SJCRH30 (cell line): ENCODE data around the gene WDR7. TPM values are rescaled to one million over a fixed set of nuclear protein-coding genes. Genes with fewer than 3 reads are reported as not detected.
A peak's percentile ranks its signal among the peaks of the same experiment; 100 is the strongest.

Experiments
- DNase-seq, 2 experiments: peaks; one replicate each; pipeline ENCODE4 v3.0.0-alpha.2; 2015 to 2020
- H3K27ac ChIP-seq: fragments of 250-450 bp; sonication (Bioruptor Pico); 2 replicates; pipeline ENCODE4 v1.5.1; 2020; ENCODE audit warnings: mild to moderate bottlenecking, moderate library complexity
- H3K27me3 ChIP-seq: fragments of 250-450 bp; sonication (Bioruptor Pico); 2 replicates; pipeline ENCODE4 v1.5.1; 2020; ENCODE audit warnings: mild to moderate bottlenecking, moderate library complexity
- H3K36me3 ChIP-seq: fragments of 250-450 bp; sonication (Bioruptor Pico); 2 replicates; pipeline ENCODE4 v1.5.1; 2020; ENCODE audit warnings: mild to moderate bottlenecking, moderate library complexity
- H3K4me1 ChIP-seq: fragments of 250-450 bp; sonication (Bioruptor Pico); 2 replicates; pipeline ENCODE4 v1.5.1; 2020; ENCODE audit warnings: mild to moderate bottlenecking, moderate library complexity
- H3K4me3 ChIP-seq: fragments of 250-450 bp; sonication (Bioruptor Pico); 2 replicates; pipeline ENCODE4 v1.5.1; 2020; ENCODE audit warnings: mild to moderate bottlenecking, moderate library complexity
- H3K9me3 ChIP-seq: fragments of 250-450 bp; sonication (Bioruptor Pico); replicated peaks from 2 replicates; pipeline ENCODE4 v1.5.1; 2020; ENCODE audit warnings: mild to moderate bottlenecking, moderate library complexity
- total RNA-seq: library from RNA; depleted of rRNA; stranded (reverse); fragments of >200 nt; shearing (Covaris generic); gene quantifications from 2 replicates; pipeline ENCODE4 v1.2.3, GENCODE V29; 2014

WDR7 gene
- total RNA-seq, 1 experiment from 2014 or later, result 9.8 TPM

DNA sequence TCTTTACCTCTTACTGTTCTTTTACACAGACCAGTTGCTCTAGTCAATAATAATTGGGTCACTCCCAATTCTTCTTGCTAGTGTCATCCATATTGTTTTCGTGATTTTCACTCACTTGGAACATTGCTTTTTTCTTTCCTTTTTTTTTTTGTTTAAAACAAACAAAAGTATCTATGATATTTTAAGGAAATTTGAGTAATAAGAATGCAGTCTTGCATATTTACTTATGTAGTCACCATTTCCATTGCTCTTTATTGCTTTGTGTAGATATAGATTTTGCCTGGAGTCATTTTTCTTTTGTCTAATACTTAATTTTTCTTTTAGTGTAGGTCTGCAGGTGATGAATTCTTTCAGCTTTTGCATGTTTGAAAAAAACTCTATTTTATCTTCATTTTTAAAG lies 71.9 kb downstream of the WDR7 start:
- H3K9me3 ChIP-seq, result no peaks in the 10 kb centered on the region
- no peak overlapping the region for H3K27ac ChIP-seq
- H3K4me1 ChIP-seq, result no peaks in the 10 kb centered on the region
- no peaks in the 10 kb centered on the region for H3K27me3 ChIP-seq
- no peak for DNase-seq
- H3K4me3 ChIP-seq, result no peak overlapping the region
- H3K36me3 ChIP-seq, result no peaks in the 10 kb centered on the region

DNA sequence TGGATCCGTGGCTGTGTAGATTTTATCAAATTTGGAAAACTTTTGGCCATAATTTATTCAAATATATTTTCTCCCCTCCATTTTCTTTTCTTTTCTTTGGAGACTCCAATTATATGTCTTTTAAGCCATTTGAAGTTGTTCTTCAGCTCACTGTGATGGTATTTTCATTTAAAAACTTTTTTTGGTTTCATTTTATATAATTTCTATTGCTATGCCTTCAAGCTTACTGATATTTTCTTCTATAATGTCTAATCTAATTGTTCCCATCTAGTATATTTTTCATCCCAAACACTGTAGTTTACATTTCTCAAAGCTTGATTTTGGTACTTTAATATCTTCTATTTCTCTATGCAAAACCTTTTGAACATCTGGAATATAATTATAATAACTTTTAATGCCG lies 72.5 kb downstream of the WDR7 start:
- no peaks in the 10 kb centered on the region for H3K4me1 ChIP-seq
- no peak overlapping the region for H3K4me3 ChIP-seq
- H3K9me3 ChIP-seq, result no peaks in the 10 kb centered on the region
- H3K27ac ChIP-seq, result no peak overlapping the region
- no peaks in the 10 kb centered on the region for H3K27me3 ChIP-seq
- H3K36me3 ChIP-seq, result no peaks in the 10 kb centered on the region
- no peak for DNase-seq

DNA sequence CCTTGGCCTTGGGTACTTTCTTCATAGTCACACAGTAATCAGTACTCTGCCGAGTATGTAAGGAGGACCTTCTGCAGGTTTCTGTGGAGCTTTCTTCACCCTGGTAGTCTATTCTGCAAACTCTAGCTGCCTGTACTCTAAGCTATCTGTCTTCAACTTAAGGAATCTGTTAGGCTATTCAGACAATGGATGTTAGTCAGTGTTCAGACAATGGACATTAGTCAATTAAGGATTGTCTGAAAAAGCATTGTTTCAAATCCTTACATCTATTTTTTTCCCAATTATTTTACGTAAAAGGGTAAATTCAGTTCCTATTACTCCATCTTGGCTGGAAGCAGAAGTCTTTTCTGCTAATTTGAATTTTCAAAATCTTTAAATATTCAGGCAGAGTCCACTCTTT lies 75.7 kb downstream of the WDR7 start:
- H3K27ac ChIP-seq, result no peak overlapping the region
- no peak for DNase-seq
- no peaks in the 10 kb centered on the region for H3K36me3 ChIP-seq
- H3K4me1 ChIP-seq, result no peaks in the 10 kb centered on the region
- no peaks in the 10 kb centered on the region for H3K9me3 ChIP-seq
- H3K4me3 ChIP-seq, result no peak overlapping the region
- H3K27me3 ChIP-seq, result no peaks in the 10 kb centered on the region

DNA sequence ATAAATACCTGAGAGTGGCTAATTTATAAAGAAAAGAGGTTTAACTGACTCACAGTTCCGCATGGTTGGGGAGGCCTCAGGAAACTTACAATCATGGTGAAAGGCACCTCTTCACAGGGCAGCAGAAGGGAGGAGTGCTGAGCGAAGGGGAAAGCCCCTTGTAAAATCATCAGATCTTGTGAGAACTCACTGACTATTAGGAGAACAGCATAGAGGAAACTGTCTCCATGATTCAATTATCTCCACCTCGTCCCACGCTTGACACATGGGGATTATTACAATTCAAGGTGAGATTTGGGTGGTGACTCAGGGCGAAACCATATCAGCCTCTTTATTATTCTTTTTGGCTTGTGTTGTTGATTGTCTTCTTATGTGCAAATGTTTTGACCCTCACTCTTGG lies 76.2 kb downstream of the WDR7 start:
- Histone ChIP-seq H3K27ac (no peak overlapping the region), H3K27me3 (no peaks in the 10 kb centered on the region), H3K4me3 (no peak overlapping the region), H3K9me3 (no peaks in the 10 kb centered on the region), H3K36me3 (no peaks in the 10 kb centered on the region), H3K4me1 (no peaks in the 10 kb centered on the region)
- no peak for DNase-seq

DNA sequence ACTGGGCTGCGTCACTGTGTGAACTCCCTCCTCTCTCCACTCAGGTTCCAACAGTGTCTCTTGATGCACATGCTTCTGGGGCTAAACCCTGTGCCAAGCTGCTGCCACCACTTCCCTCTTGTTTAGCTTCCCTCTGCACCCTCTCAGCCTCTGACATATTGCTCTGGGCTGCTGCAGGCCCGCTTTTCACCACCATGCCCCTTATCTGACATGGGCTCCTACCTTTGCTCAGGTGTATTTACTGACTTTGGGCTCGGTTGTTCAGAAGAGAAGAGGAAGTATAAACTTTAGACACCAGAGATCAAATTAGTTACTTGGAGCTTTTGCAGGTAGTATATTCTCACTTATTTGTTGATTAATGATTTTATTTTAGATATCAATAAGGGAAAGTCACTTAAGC lies 77.6 kb downstream of the WDR7 start:
- Histone ChIP-seq H3K36me3 (no peaks in the 10 kb centered on the region), H3K9me3 (no peaks in the 10 kb centered on the region), H3K4me1 (no peaks in the 10 kb centered on the region), H3K27me3 (no peaks in the 10 kb centered on the region), H3K4me3 (no peak overlapping the region), H3K27ac (no peak overlapping the region)
- no peak for DNase-seq

DNA sequence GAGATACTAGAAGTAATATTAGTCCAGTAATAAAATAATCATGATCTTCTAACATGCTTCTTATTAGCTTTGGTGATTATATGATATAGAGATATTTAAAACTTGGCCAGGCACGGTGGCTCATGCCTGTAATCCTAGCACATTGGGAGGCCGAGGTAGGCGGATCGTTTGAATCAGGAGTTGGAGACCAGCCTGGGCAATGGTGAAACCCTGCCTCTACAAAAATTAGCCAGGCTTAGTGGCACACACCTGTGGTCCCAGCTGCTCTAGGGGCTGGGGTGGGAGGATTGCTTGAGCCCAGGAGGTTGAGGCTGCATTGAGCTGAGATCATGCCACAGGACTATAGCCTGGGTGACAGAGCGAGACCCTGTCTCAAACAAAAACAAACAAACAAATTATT lies 87.0 kb downstream of the WDR7 start:
- no peak overlapping the region for H3K27ac ChIP-seq
- peak; percentile 11 to 36 for DNase-seq
- no peak overlapping the region for H3K4me3 ChIP-seq
- H3K4me1 ChIP-seq, result 0 out of 2 replicates have a peak, but pooled peaks cover 4% of the 10 kb centered on the region
- H3K27me3 ChIP-seq, result no peaks in the 10 kb centered on the region
- H3K9me3 ChIP-seq, result no peaks in the 10 kb centered on the region
- no peaks in the 10 kb centered on the region; the same call in 1 of the 2 replicates for H3K36me3 ChIP-seq

DNA sequence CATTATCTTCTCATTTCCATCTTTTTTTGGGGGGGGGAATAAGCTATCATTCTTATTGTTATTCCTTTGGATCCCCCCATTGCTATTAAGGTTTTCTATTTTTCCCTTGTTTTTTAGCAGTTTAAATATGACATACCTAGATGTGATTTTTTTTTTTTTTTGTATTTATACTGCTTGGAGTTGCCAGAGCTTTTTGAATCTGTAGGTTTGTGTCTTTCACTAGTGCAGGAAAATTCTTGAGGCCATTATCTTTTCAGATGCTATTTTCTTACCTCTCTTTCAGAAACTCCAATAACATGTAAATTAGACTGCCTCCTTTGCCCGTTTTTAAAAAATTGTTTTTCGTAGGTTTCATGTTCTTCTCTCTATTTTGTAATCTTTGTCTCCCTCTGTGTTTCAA lies 88.6 kb downstream of the WDR7 start:
- H3K4me1 ChIP-seq, result 0 out of 2 replicates have a peak, but pooled peaks cover 4% of the 10 kb centered on the region

DNA sequence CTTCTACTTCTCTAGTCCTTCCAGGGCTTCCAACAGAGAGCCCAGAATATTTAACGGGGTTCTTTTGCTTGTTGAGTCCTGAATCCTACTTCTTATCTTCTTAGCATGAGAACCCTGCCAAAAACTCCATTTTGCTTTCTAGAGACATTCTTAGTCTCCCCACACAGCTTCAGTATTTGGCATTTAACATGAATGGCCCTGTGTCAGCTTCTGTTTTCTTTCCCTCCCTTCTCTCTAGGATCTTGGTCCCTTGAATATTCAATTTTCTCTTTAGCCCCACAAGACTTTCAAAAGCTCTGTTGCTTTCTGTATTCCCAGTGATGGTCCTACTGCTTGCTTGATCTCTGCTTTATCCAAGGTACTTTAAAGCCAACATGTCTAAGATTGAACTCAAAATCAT lies 89.5 kb downstream of the WDR7 start:
- Histone ChIP-seq H3K9me3 (no peaks in the 10 kb centered on the region), H3K27me3 (no peaks in the 10 kb centered on the region), H3K36me3 (no peaks in the 10 kb centered on the region; the same call in 1 of the 2 replicates), H3K27ac (no peak overlapping the region), H3K4me3 (no peak overlapping the region), H3K4me1 (0 out of 2 replicates have a peak, but pooled peaks cover 4% of the 10 kb centered on the region)
- DNase-seq, result no peak

More for the DNA sequence above, 88.6 kb downstream of the WDR7 start:
- Histone ChIP-seq H3K4me3 (no peak overlapping the region), H3K9me3 (no peaks in the 10 kb centered on the region), H3K36me3 (no peaks in the 10 kb centered on the region; the same call in 1 of the 2 replicates), H3K27ac (no peak overlapping the region), H3K27me3 (no peaks in the 10 kb centered on the region)
- DNase-seq, result no peak

DNA sequence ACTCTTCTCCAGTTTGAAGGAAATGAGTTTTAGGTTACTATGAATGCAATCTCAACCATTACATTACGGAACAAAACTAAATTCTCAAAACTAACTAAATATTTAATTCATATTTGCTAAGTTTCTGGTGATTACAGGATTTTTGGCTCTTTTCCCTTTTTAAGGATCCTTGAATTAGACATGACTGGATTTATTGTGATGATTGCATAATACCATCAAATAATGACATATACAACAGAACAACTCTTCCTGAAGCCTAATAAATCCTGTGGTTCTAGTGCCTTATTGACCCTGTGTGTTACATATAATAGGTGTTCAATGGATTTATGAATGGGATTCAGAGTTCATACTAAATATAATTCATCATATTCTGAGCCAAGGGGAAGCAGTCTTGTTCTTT lies 90.5 kb downstream of the WDR7 start:
- H3K4me1 ChIP-seq, result 0 out of 2 replicates have a peak, but pooled peaks cover 4% of the 10 kb centered on the region
- H3K4me3 ChIP-seq, result no peak overlapping the region
- H3K9me3 ChIP-seq, result no peaks in the 10 kb centered on the region
- H3K27me3 ChIP-seq, result no peaks in the 10 kb centered on the region
- H3K27ac ChIP-seq, result no peak overlapping the region
- DNase-seq, result no peak
- no peaks in the 10 kb centered on the region; the same call in 1 of the 2 replicates for H3K36me3 ChIP-seq

DNA sequence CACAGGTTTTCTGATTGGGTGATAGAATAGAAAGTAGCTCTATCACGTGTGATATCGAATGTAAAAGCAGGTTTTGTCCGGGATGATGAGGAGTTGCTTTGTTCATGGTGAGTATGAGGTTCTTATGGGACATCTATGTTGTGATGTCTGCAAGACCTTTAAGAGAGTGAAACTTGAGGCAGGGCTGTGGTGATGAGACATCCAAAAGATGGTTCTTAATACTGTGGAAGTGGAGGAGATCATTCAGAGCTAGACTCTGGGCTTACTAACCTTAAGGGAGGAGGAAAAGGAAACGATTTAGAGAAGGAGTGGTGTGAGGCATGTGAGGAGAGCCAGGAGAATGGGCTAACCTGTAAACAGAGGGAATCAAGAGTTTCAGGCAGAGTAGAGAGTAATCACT lies 92.0 kb downstream of the WDR7 start:
- no peaks in the 10 kb centered on the region for H3K9me3 ChIP-seq
- H3K4me1 ChIP-seq, result 0 out of 2 replicates have a peak, but pooled peaks cover 3% of the 10 kb centered on the region
- H3K27ac ChIP-seq, result no peak overlapping the region
- DNase-seq, result no peak
- H3K36me3 ChIP-seq, result no peaks in the 10 kb centered on the region; the same call in 1 of the 2 replicates
- no peaks in the 10 kb centered on the region for H3K27me3 ChIP-seq
- no peak overlapping the region for H3K4me3 ChIP-seq

DNA sequence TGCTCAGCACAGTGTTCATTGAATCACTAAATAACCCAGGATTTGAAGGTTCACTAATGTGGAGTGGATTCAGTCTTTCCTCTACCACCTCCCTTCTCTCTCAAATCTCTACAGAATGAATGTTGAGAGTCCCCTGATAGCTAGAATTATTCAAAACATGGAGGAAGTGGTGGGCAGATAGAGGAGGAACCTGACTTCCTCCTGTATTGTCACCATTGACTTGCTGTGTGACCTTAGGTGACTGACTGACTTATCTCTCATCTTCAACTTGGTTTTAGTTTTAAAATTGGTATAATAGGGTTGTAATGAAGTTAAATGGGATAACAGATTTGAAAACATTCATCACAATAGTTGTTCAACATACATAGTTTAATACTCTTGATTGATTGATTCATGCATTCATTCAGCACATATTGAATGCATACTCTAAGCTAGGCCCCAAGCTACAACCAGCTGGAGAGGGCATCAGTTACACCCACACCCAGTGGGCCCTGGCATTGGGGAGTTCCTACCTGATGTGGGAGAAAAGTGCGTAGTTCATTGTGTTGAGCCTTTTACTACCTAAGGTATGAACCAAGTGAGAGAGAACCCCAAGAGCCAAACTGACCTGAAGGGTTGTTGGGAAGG lies 96.0 kb downstream of the WDR7 start:
- H3K4me3 ChIP-seq, result no peak overlapping the region
- no peaks in the 10 kb centered on the region for H3K9me3 ChIP-seq
- no peak for DNase-seq
- H3K27ac ChIP-seq, result no peak overlapping the region
- no peaks in the 10 kb centered on the region for H3K4me1 ChIP-seq
- no peaks in the 10 kb centered on the region for H3K27me3 ChIP-seq
- no peaks in the 10 kb centered on the region for H3K36me3 ChIP-seq

DNA sequence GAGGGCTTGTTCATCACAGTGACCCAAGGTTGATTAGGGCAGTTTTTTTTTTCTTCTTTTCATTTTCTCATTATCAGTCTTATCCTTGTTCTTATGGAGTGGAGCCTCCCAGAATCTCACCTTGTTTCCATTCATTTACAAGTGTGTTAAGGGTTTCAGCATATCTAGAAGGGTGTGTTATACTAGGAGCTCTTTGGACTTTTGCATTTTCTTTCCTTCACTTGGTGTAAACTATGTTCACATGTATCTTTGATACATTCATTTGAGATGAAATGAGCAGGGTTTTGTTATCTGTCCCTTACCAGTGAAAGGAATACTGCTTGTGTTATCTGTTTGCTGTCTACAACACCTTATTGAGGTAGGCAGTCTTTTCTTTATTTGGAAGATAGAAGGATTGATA lies 96.7 kb downstream of the WDR7 start:
- Histone ChIP-seq H3K27me3 (no peaks in the 10 kb centered on the region), H3K27ac (no peak overlapping the region), H3K4me3 (no peak overlapping the region), H3K9me3 (no peaks in the 10 kb centered on the region), H3K36me3 (no peaks in the 10 kb centered on the region), H3K4me1 (no peaks in the 10 kb centered on the region)
- no peak for DNase-seq

DNA sequence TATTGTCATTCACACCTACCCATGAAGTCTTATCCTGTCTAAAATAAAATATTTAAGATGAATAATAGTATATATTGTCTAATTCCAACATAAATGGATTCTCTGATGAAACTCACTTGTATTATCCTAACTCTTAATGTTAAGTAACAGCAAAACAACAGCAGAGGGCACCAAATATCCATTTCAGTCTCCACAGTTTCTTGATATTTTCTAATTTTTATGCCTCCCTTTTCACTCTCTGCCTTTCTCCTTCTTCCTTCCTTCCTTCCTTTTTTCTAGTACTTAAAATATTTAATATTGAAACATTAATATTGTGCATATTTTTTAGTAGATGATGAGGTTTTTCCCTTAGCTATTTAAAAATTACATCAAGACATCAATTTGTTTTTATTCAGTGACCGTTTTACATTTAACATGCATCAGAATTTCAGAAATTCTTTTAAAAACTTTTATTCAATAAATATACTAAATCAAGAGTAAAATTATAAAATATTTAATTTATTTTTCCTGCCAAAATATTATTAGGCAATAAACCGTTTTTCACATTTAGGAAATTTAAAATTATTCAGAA lies 97.6 kb downstream of the WDR7 start:
- Histone ChIP-seq H3K4me3 (no peak overlapping the region), H3K27me3 (no peaks in the 10 kb centered on the region), H3K27ac (no peak overlapping the region), H3K36me3 (no peaks in the 10 kb centered on the region), H3K4me1 (no peaks in the 10 kb centered on the region), H3K9me3 (no peaks in the 10 kb centered on the region)
- peak in 1 of 2 experiments; percentile 51 for DNase-seq

DNA sequence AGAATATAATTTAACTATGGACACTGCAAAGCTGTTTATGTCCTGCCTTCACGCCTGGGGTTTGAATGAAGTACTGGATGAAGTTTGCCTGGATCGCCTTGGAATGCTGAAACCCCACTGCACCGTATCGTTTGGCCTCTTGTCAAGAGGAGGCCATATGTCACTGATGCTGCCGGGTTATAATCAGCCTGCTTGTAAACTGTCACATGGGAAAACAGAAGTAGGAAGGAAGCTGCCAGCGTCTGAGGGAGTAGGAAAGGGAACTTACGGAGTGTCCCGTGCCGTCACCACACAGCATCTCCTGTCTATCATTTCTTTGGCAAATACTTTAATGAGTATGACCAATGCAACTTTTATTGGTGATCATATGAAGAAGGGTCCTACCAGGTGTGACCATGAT lies 105.8 kb downstream of the WDR7 start:
- Histone ChIP-seq H3K4me1 (no peaks in the 10 kb centered on the region), H3K27me3 (no peaks in the 10 kb centered on the region), H3K27ac (no peak overlapping the region), H3K9me3 (no peaks in the 10 kb centered on the region), H3K36me3 (no peaks in the 10 kb centered on the region), H3K4me3 (no peak overlapping the region)
- no peak for DNase-seq

DNA sequence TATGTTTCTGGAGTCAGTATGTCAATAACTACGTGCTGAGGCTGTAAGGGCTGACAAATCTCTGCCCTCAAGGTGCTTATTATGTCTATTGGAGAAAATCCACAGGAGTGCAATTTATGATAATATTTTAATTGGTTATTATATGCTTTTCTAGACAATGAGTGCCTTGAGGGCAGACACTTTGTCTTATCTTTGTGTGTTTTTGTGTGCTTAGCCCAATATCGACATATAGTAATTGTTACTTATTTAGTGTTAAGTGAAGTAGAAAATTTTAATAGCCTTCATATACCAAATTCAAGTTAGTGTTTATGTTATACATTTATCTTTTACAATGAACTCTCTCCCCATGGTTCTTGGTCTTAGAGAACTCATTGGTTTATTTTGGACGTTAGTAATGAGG lies 118.9 kb downstream of the WDR7 start:
- no peaks in the 10 kb centered on the region for H3K27me3 ChIP-seq
- no peaks in the 10 kb centered on the region for H3K4me1 ChIP-seq
- DNase-seq, result no peak
- H3K36me3 ChIP-seq, result no peaks in the 10 kb centered on the region
- H3K27ac ChIP-seq, result no peak overlapping the region
- H3K4me3 ChIP-seq, result no peak overlapping the region
- no peaks in the 10 kb centered on the region for H3K9me3 ChIP-seq

DNA sequence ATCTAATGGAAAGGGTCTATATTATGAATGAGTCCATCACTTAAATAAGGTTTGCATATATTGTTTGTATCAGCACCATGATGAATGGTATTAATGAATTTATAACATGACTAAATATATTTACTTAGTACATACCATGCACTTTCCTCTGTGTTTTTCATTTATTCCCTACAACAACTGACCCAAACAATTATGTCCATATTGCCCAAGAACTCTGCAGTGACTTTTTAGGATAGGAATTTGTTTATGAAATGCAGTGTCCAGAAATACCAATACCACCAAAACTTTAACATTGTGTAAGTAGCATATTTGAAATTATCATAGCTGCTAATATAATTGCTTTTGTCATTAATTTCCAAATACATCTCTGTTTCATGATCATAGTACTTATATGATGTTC lies 119.7 kb downstream of the WDR7 start:
- DNase-seq, result no peak
- Histone ChIP-seq H3K4me3 (no peak overlapping the region), H3K36me3 (no peaks in the 10 kb centered on the region), H3K27ac (no peak overlapping the region), H3K4me1 (no peaks in the 10 kb centered on the region), H3K27me3 (no peaks in the 10 kb centered on the region), H3K9me3 (no peaks in the 10 kb centered on the region)
